Lung microvascular endothelial cell (primary cell): Measurements from ENCODE around the gene EYA2. TPM values are rescaled to one million over a fixed set of nuclear protein-coding genes. Genes with fewer than 3 reads are reported as not detected.
"Not testable (repeated sequence)": the region's sequence is repeated elsewhere in the genome, so short reads cannot be mapped to it uniquely, and the experiment has no call there.

Experiments used
- DNase-seq, 2 donors: peaks; one replicate each; pipeline versions ENCODE4 v3.0.0 to v3.0.0-alpha.2; 2010; ENCODE audit warnings: low read depth in 2 of 2
- total RNA-seq: library from RNA; depleted of rRNA; stranded (reverse); fragments of >200 nt; gene quantifications from 2 replicates; pipeline ENCODE4 v1.2.1, GENCODE V29; 2014

The EYA2 gene
- total RNA-seq, 1 donor from 2014 or later: not detected

- DNase-seq: no peak
Measured at GRCh38 chr20:47165376-47165865, 270.8 kb downstream of the EYA2 start.

- no peak for DNase-seq
Measured at GRCh38 chr20:47167846-47168245, 273.2 kb downstream of the EYA2 start.

GRCh38 chr20:47172579-47172978 is 277.9 kb downstream of the EYA2 start:
- no peak for DNase-seq

GRCh38 chr20:47173596-47174216 is 279.1 kb downstream of the EYA2 start:
- no peak for DNase-seq

GRCh38 chr20:47174456-47175243 is 280.0 kb downstream of the EYA2 start:
- no peak for DNase-seq

- peak in 1 of 2 donors; percentile 69 for DNase-seq
Measured at GRCh38 chr20:47175493-47175892, 280.9 kb downstream of the EYA2 start.

GRCh38 chr20:47176217-47176616 is 281.6 kb downstream of the EYA2 start:
- DNase-seq: not testable (repeated sequence)

GRCh38 chr20:47178277-47178676 is 283.6 kb downstream of the EYA2 start:
- no peak for DNase-seq

- no peak for DNase-seq
Measured at GRCh38 chr20:47178851-47179250, 284.2 kb downstream of the EYA2 start.

GRCh38 chr20:47179267-47179666 is 284.6 kb downstream of the EYA2 start:
- DNase-seq: no peak

GRCh38 chr20:47181056-47181862 is 286.6 kb downstream of the EYA2 start:
- peak; percentile 69 to 78 for DNase-seq

- no peak for DNase-seq
Measured at GRCh38 chr20:47183367-47183766, 288.7 kb downstream of the EYA2 start.

- DNase-seq: no peak
Measured at GRCh38 chr20:47187450-47188195, 293.0 kb downstream of the EYA2 start.

GRCh38 chr20:47188540-47188939 is 293.9 kb downstream of the EYA2 start:
- no peak for DNase-seq

- no peak for DNase-seq
Measured at GRCh38 chr20:47189060-47189459, 294.4 kb downstream of the EYA2 start.

- no peak for DNase-seq
Measured at GRCh38 chr20:47191074-47191673, 296.5 kb downstream of the EYA2 start.

- DNase-seq: no peak
Measured at GRCh38 chr20:47191956-47192355, 297.3 kb downstream of the EYA2 start.

GRCh38 chr20:47195573-47195972 is 300.9 kb downstream of the EYA2 start:
- no peak for DNase-seq

GRCh38 chr20:47196091-47197081 is 301.7 kb downstream of the EYA2 start:
- peak; percentile 69 to 72 for DNase-seq

- no peak for DNase-seq
Measured at GRCh38 chr20:47198254-47198671, 303.6 kb downstream of the EYA2 start.
